H9 (cell line): ENCODE measurements around the gene SCCPDH. TPM values are rescaled to one million over a fixed set of nuclear protein-coding genes. Genes with fewer than 3 reads are reported as not detected.

Source experiments
- DNase-seq: peaks from one replicate; pipeline ENCODE4 v3.0.0-alpha.2; 2017
- H2AFZ ChIP-seq: one replicate; pipeline ENCODE4 v1.6.1; 2013; ENCODE audit warnings: mild to moderate bottlenecking, low read length, control low read depth, moderate library complexity
- H2AK5ac ChIP-seq: 2 replicates; pipeline ENCODE4 v1.6.1; 2013; ENCODE audit warnings: low read length, control low read depth, mixed read lengths; ENCODE audit not compliant: insufficient read length
- H2BK120ac ChIP-seq: one replicate; pipeline ENCODE4 v1.6.1; 2013; ENCODE audit warnings: low read depth, mild to moderate bottlenecking, low read length, control low read depth, inconsistent platforms; ENCODE audit not compliant: poor library complexity, severe bottlenecking
- H2BK12ac ChIP-seq: 2 replicates; pipeline ENCODE4 v1.6.1; 2013; ENCODE audit warnings: low read length, control low read depth, mixed read lengths, low read depth; ENCODE audit not compliant: insufficient read length
- H2BK15ac ChIP-seq: 2 replicates; pipeline ENCODE4 v1.6.1; 2013; ENCODE audit warnings: low read depth, low read length, control low read depth
- H2BK20ac ChIP-seq: one replicate; pipeline ENCODE4 v1.6.1; 2013; ENCODE audit warnings: low read depth, mild to moderate bottlenecking, low read length, control low read depth, inconsistent platforms; ENCODE audit not compliant: poor library complexity, severe bottlenecking
- H2BK5ac ChIP-seq: 2 replicates; pipeline ENCODE4 v1.6.1; 2013; ENCODE audit warnings: low read length, control low read depth, mixed read lengths; ENCODE audit not compliant: insufficient read length
- H3K14ac ChIP-seq: 2 replicates; pipeline ENCODE4 v1.6.1; 2013; ENCODE audit warnings: low read length, control low read depth; ENCODE audit not compliant: insufficient read depth
- H3K18ac ChIP-seq: 2 replicates; pipeline ENCODE4 v1.6.1; 2013; ENCODE audit warnings: low read depth, mild to moderate bottlenecking, mixed read lengths, low read length, control low read depth; ENCODE audit not compliant: insufficient read length
- H3K23ac ChIP-seq: 2 replicates; pipeline ENCODE4 v1.6.1; 2013; ENCODE audit warnings: low read length, control low read depth, mixed read lengths, low read depth; ENCODE audit not compliant: insufficient read length
- H3K23me2 ChIP-seq: 2 replicates; pipeline ENCODE4 v1.6.1; 2013; ENCODE audit warnings: low read depth, mild to moderate bottlenecking, mixed read lengths, low read length, control low read depth; ENCODE audit not compliant: insufficient read length, poor library complexity, severe bottlenecking
- H3K27ac ChIP-seq: 2 replicates; pipeline ENCODE4 v1.5.1; 2013; ENCODE audit warnings: low read length, control low read depth, mixed read lengths, low read depth; ENCODE audit not compliant: insufficient read length
- H3K27me3 ChIP-seq: 2 replicates; pipeline ENCODE4 v1.6.1; 2013; ENCODE audit warnings: low read length, control low read depth, inconsistent platforms; ENCODE audit not compliant: insufficient read depth
- H3K4ac ChIP-seq: 2 replicates; pipeline ENCODE4 v1.6.1; 2013; ENCODE audit warnings: low read depth, mild to moderate bottlenecking, control low read depth, inconsistent platforms, low read length, moderate library complexity
- H3K4me1 ChIP-seq: 2 replicates; pipeline ENCODE4 v1.6.1; 2013; ENCODE audit warnings: low read length, control low read depth, inconsistent platforms; ENCODE audit not compliant: insufficient read depth
- H3K4me2 ChIP-seq: 2 replicates; pipeline ENCODE4 v1.6.1; 2013; ENCODE audit warnings: low read length, control low read depth, mixed read lengths; ENCODE audit not compliant: insufficient read length, insufficient read depth
- H3K56ac ChIP-seq: 2 replicates; pipeline ENCODE4 v1.6.1; 2013; ENCODE audit warnings: low read depth, mild to moderate bottlenecking, mixed read lengths, low read length, control low read depth; ENCODE audit not compliant: insufficient read length
- H3K79me1 ChIP-seq: 2 replicates; pipeline ENCODE4 v1.6.1; 2013; ENCODE audit warnings: low read depth, mild to moderate bottlenecking, moderate library complexity, low read length, control low read depth, inconsistent platforms; ENCODE audit not compliant: insufficient read depth, poor library complexity, severe bottlenecking
- H3K79me2 ChIP-seq: 2 replicates; pipeline ENCODE4 v1.6.1; 2013; ENCODE audit warnings: low read length, control low read depth, inconsistent platforms; ENCODE audit not compliant: insufficient read depth
- H3K9ac ChIP-seq: 2 replicates; pipeline ENCODE4 v1.6.1; 2013; ENCODE audit warnings: low read length, control low read depth, mixed read lengths; ENCODE audit not compliant: insufficient read length; ENCODE audit errors: extremely low read depth
- H3K9me3 ChIP-seq: one replicate; pipeline ENCODE4 v1.6.1; 2013; ENCODE audit warnings: low read depth, low read length, inconsistent platforms; ENCODE audit not compliant: control insufficient read depth
- H3T11ph ChIP-seq: one replicate; pipeline ENCODE4 v1.6.1; 2013; ENCODE audit warnings: mild to moderate bottlenecking, low read length, control low read depth, inconsistent platforms
- H4K20me1 ChIP-seq: one replicate; pipeline ENCODE4 v1.6.1; 2013; ENCODE audit not compliant: control insufficient read depth, insufficient read length, insufficient read depth
- H4K5ac ChIP-seq: 2 replicates; pipeline ENCODE4 v1.6.1; 2013; ENCODE audit warnings: low read depth, mild to moderate bottlenecking, mixed read lengths, low read length, control low read depth; ENCODE audit not compliant: insufficient read length
- H4K8ac ChIP-seq: replicated peaks from 2 replicates; pipeline ENCODE4 v1.6.1; 2013; ENCODE audit warnings: low read length, control low read depth, mixed read lengths, low read depth; ENCODE audit not compliant: insufficient read length
- H4K91ac ChIP-seq: 2 replicates; pipeline ENCODE4 v1.6.1; 2013; ENCODE audit warnings: low read depth, mild to moderate bottlenecking, moderate library complexity, mixed read lengths, low read length, control low read depth; ENCODE audit not compliant: insufficient read length
- H3K27ac Mint-ChIP-seq, 3 experiments: 2 replicates in 2 of 3; 3 replicates in 1 of 3; pipeline ENCODE4 v1.8.0; 2020 to 2021; ENCODE audit warnings: mixed read lengths in 3 of 3, mild to moderate bottlenecking in 1 of 3, moderate library complexity in 1 of 3
- H3K27me3 Mint-ChIP-seq: 2 replicates; pipeline ENCODE4 v1.8.0; 2021; ENCODE audit warnings: low read depth, mild to moderate bottlenecking, moderate library complexity, mixed read lengths
- H3K36me3 Mint-ChIP-seq, 3 experiments: 2 replicates in 2 of 3; 3 replicates in 1 of 3; pipeline ENCODE4 v1.8.0; 2020 to 2021; ENCODE audit warnings: low read depth in 3 of 3, mixed read lengths in 3 of 3; ENCODE audit not compliant: insufficient read depth in 1 of 3
- H3K4me1 Mint-ChIP-seq, 2 experiments: 2 replicates each; pipeline ENCODE4 v1.8.0; 2020; ENCODE audit warnings: mixed read lengths in 2 of 2
- H3K4me3 Mint-ChIP-seq, 2 experiments: 2 replicates in 1 of 2; 3 replicates in 1 of 2; pipeline ENCODE4 v1.8.0; 2020 to 2021; ENCODE audit warnings: mild to moderate bottlenecking in 2 of 2, mixed read lengths in 2 of 2, moderate library complexity in 1 of 2
- H3K9me3 Mint-ChIP-seq, 2 experiments: 2 replicates in 1 of 2; 3 replicates in 1 of 2; pipeline ENCODE4 v1.8.0; 2020; ENCODE audit warnings: mild to moderate bottlenecking in 2 of 2, mixed read lengths in 2 of 2, moderate library complexity in 1 of 2
- CTCF ChIP-seq: fragments of 200-600 bp; sonication (generic); conservative IDR thresholded peaks from 3 replicates; pipeline ENCODE4 v1.8.0; 2021; ENCODE audit warnings: antibody characterized with exemption, mild to moderate bottlenecking
- WGBS: extraction: QIAGEN DNeasy Blood & Tissue Kit; methylation state at CpG from one replicate; pipeline ENCODE4 v1.1.7; 2013; ENCODE audit warnings: missing lambda C conversion rate, low lambda C conversion rate, mixed read lengths; ENCODE audit not compliant: insufficient read length; ENCODE audit errors: extremely low coverage; 5-methylcytosine and 5-hydroxymethylcytosine counted together
- total RNA-seq: library from RNA; stranded (reverse); gene quantifications from 2 replicates; pipeline ENCODE4 v1.2.1, GENCODE V29; 2021

Gene SCCPDH
- total RNA-seq, 1 experiment from 2014 or later, result 20.7 TPM

GRCh38 chr1:246786606-246787238 is 62.5 kb downstream of the SCCPDH start:
- no peaks in the 10 kb centered on the region for H3K27me3 ChIP-seq
- H4K20me1 ChIP-seq, result no peaks in the 10 kb centered on the region
- H2BK20ac ChIP-seq, result no peak overlapping the region
- H3K79me2 ChIP-seq, result no peaks in the 10 kb centered on the region
- H3K18ac ChIP-seq, result no peak overlapping the region
- Mint-ChIP-seq H3K27ac (no peak overlapping the region), H3K27me3 (0 out of 2 replicates have a peak, but pooled peaks cover 4% of the 10 kb centered on the region), H3K36me3 (peaks cover 0 to 2% (median 0%) of the 10 kb centered on the region in 3 experiments; a peak in 1 of 7 replicates), H3K9me3 (peaks cover 0 to 3% of the 10 kb centered on the region in 2 experiments; a peak in 2 of 5 replicates), H3K4me3 (no peak overlapping the region; a peak in 1 of 5 replicates), H3K4me1 (peaks cover 3 to 18% of the 10 kb centered on the region in 2 experiments; a peak in 3 of 4 replicates)
- no peak overlapping the region for H4K91ac ChIP-seq
- no peak overlapping the region for H2AK5ac ChIP-seq
- H3K23me2 ChIP-seq, result peaks cover 3% of the 10 kb centered on the region
- no peak overlapping the region for H2BK5ac ChIP-seq
- H3K79me1 ChIP-seq, result no peaks in the 10 kb centered on the region
- no peak for DNase-seq
- peaks cover 4% of the 10 kb centered on the region; the same call in 1 of the 2 replicates for H3K4me1 ChIP-seq
- H3K23ac ChIP-seq, result no peak overlapping the region
- H2BK12ac ChIP-seq, result no peak overlapping the region
- H2AFZ ChIP-seq, result no peak overlapping the region
- no peaks in the 10 kb centered on the region for H3K9me3 ChIP-seq
- no peak overlapping the region for H3K14ac ChIP-seq
- no peak overlapping the region for H3K56ac ChIP-seq
- H3K4ac ChIP-seq, result no peak overlapping the region
- H3K27ac ChIP-seq, result no peak overlapping the region
- H4K8ac ChIP-seq, result no peak overlapping the region
- no peak overlapping the region for H2BK15ac ChIP-seq
- no peak overlapping the region for H4K5ac ChIP-seq
- no peak overlapping the region for H3K4me2 ChIP-seq
- WGBS, result no CpG with 5 or more reads among the region's 19 CpGs
- no peak overlapping the region for H3K9ac ChIP-seq
- TF ChIP-seq CTCF, result no peak
- no peak overlapping the region for H3T11ph ChIP-seq
- no peak overlapping the region for H2BK120ac ChIP-seq
